Liver (tissue), 3 donors: ENCODE data around the gene MYH14.

Source experiments
- JUND ChIP-seq, 2 donors: IDR thresholded peaks; 2 replicates each; pipeline ENCODE4 v1.6.1; 2016; ENCODE audit warnings: antibody characterized with exemption in 2 of 2
- RAD21 ChIP-seq, 2 donors: IDR thresholded peaks; 2 replicates each; pipeline ENCODE4 v1.6.1; 2016; ENCODE audit warnings: antibody characterized with exemption in 2 of 2, mild to moderate bottlenecking in 2 of 2
- SP1 ChIP-seq: IDR thresholded peaks from 2 replicates; pipeline ENCODE4 v1.6.1; 2018; ENCODE audit warnings: antibody characterized with exemption, mild to moderate bottlenecking
- TAF1 ChIP-seq: conservative IDR thresholded peaks from 2 replicates; pipeline ENCODE4 v1.6.1; 2016; ENCODE audit warnings: antibody characterized with exemption, mild to moderate bottlenecking
- TF ChIP-seq, protein P1 (sequence below): fragments of 150-350 bp; IDR thresholded peaks from 2 replicates; pipeline ENCODE4 v1.5.1; 2017; ENCODE audit warnings: improper control_type of control experiment, low read depth, low read length; ENCODE audit not compliant: missing input control
- TF ChIP-seq, protein P2 (sequence below): IDR thresholded peaks from 2 replicates; pipeline ENCODE4 v1.6.1; 2016; ENCODE audit warnings: antibody characterized with exemption, mild to moderate bottlenecking
- donor health status: healthy.
- donor health status: healthy.

DNA sequence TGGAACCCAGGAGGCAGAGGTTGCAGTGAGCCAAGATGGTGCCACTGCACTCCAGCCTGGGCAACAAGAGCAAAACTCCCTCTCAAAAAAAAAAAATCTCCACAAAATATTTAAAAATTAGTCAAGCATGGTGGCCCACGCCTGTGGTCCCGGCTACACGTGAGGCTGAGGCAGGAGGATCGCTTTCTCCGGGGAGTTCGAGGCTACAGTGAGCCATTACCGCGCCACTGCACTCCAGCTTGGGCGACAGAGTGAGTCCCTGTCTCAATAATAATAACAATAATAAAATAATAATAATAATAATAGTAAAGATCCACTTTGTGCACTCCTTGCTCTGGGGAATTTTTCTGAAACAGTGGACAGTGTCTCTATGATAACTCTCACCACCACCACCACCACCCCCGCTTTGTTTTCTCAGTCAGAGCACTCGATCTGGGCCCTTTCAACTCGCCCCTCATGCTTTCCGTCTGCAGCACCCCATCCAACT is 153.3 kb downstream of the MYH14 start:
- TF ChIP-seq, protein P1, sequence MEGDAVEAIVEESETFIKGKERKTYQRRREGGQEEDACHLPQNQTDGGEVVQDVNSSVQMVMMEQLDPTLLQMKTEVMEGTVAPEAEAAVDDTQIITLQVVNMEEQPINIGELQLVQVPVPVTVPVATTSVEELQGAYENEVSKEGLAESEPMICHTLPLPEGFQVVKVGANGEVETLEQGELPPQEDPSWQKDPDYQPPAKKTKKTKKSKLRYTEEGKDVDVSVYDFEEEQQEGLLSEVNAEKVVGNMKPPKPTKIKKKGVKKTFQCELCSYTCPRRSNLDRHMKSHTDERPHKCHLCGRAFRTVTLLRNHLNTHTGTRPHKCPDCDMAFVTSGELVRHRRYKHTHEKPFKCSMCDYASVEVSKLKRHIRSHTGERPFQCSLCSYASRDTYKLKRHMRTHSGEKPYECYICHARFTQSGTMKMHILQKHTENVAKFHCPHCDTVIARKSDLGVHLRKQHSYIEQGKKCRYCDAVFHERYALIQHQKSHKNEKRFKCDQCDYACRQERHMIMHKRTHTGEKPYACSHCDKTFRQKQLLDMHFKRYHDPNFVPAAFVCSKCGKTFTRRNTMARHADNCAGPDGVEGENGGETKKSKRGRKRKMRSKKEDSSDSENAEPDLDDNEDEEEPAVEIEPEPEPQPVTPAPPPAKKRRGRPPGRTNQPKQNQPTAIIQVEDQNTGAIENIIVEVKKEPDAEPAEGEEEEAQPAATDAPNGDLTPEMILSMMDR = no peak
- TF ChIP-seq SP1 (no peak), JUND (IDR thresholded peaks at IDR 0.05) (no peak), RAD21 (IDR thresholded peaks at IDR 0.05) (no peak), TAF1 (no peak)
- TF ChIP-seq, protein P2, sequence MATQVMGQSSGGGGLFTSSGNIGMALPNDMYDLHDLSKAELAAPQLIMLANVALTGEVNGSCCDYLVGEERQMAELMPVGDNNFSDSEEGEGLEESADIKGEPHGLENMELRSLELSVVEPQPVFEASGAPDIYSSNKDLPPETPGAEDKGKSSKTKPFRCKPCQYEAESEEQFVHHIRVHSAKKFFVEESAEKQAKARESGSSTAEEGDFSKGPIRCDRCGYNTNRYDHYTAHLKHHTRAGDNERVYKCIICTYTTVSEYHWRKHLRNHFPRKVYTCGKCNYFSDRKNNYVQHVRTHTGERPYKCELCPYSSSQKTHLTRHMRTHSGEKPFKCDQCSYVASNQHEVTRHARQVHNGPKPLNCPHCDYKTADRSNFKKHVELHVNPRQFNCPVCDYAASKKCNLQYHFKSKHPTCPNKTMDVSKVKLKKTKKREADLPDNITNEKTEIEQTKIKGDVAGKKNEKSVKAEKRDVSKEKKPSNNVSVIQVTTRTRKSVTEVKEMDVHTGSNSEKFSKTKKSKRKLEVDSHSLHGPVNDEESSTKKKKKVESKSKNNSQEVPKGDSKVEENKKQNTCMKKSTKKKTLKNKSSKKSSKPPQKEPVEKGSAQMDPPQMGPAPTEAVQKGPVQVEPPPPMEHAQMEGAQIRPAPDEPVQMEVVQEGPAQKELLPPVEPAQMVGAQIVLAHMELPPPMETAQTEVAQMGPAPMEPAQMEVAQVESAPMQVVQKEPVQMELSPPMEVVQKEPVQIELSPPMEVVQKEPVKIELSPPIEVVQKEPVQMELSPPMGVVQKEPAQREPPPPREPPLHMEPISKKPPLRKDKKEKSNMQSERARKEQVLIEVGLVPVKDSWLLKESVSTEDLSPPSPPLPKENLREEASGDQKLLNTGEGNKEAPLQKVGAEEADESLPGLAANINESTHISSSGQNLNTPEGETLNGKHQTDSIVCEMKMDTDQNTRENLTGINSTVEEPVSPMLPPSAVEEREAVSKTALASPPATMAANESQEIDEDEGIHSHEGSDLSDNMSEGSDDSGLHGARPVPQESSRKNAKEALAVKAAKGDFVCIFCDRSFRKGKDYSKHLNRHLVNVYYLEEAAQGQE = no peak
